Raji (cell line): ENCODE data around the gene SLC41A3.

Experiments used
- POLR2A ChIP-seq: IDR thresholded peaks from 2 replicates; pipeline ENCODE4 v1.6.1; 2011; ENCODE audit warnings: low read depth, low read length, control low read depth; ENCODE audit not compliant: insufficient read depth

Gene SLC41A3

GRCh38 chr3:126036056-126036549, 47.8 kb downstream of the SLC41A3 start:
- no peak for TF ChIP-seq POLR2A

- no peak for TF ChIP-seq POLR2A
Observed at GRCh38 chr3:126035362-126036050, 48.4 kb downstream of the SLC41A3 start.

- no peak for TF ChIP-seq POLR2A
Observed at GRCh38 chr3:126034481-126035361, 49.2 kb downstream of the SLC41A3 start.

- no peak for TF ChIP-seq POLR2A
Observed at GRCh38 chr3:126033765-126034164, 50.2 kb downstream of the SLC41A3 start.

- no peak for TF ChIP-seq POLR2A
Observed at GRCh38 chr3:126033051-126033745, 50.7 kb downstream of the SLC41A3 start.

GRCh38 chr3:126031981-126032471, 51.9 kb downstream of the SLC41A3 start:
- TF ChIP-seq POLR2A = no peak

- no peak for TF ChIP-seq POLR2A
Observed at GRCh38 chr3:126030455-126030854, 53.5 kb downstream of the SLC41A3 start.

GRCh38 chr3:126029241-126029640, 54.7 kb downstream of the SLC41A3 start:
- TF ChIP-seq POLR2A = no peak

- TF ChIP-seq POLR2A = no peak
Observed at GRCh38 chr3:126028096-126028495, 55.8 kb downstream of the SLC41A3 start.

- TF ChIP-seq POLR2A = no peak
Observed at GRCh38 chr3:126026761-126027160, 57.2 kb downstream of the SLC41A3 start.

GRCh38 chr3:126026277-126026751, 57.6 kb downstream of the SLC41A3 start:
- TF ChIP-seq POLR2A = no peak

- no peak for TF ChIP-seq POLR2A
Observed at GRCh38 chr3:126025862-126026261, 58.1 kb downstream of the SLC41A3 start.

- no peak for TF ChIP-seq POLR2A
Observed at GRCh38 chr3:126025116-126025729, 58.7 kb downstream of the SLC41A3 start.

GRCh38 chr3:126024049-126024854, 59.7 kb downstream of the SLC41A3 start:
- no peak for TF ChIP-seq POLR2A
